GDM1 (cell line): ENCODE data around the gene TMOD1.
"Not testable (repeated sequence)": the region's sequence is repeated elsewhere in the genome, so short reads cannot be mapped to it uniquely, and the experiment has no call there.

Experiments used
- DNase-seq: peaks from one replicate; lab custom pipeline; 2025; lab: John Stamatoyannopoulos, UW

TMOD1 gene

DNA sequence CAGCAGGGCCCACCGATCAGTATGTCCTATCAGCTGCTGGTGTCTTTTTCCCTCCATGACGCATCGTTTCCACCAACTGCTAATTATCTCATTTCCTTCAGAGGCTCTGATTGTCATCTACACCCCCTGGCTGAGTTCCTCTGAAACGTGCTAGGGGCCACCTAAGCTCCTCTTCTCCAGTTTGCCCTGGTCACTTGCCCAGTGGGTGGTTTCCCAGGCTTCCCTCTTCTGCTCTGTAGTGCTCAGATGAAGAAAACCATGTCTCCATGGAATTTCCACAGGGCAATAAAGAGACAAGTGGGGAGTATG, 66.4 kb downstream of the TMOD1 start:
- DNase-seq = no peak

DNA sequence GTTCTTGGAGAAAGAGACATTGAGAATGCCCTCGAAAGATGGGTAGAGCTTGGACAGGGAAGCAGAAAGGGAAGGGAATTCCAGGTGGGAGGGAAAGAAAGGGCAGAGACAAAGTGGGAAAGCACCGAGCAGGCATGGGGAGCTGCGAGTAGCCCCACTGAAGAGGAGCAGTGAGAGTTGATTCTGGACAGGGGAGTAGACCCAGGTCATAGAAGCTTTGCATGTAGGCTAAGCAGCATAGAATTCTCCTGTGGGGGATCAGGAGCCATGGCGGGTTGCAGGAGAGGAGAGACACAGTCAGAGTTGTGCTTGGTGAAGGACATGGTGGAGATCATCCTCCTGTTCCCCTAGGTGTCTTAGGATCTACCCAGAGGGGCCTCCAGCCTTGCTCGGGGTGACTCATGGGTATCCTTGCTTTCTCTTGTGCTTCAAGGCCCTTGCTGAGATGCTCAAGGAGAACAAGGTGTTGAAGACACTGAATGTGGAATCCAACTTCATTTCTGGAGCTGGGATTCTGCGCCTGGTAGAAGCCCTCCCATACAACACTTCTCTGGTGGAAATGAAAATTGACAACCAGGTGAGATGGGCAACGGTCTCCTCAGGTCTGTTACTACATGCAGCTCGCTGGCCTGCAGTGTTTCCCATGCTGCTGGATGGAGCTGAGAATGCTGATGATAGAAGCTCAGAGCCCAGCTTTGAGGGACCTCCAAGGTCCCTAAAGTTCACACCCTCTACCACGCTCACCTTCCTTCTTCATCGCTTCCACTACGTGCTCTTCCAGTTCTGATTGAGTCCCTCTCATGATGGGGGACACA, 67.2 kb downstream of the TMOD1 start:
- no peak for DNase-seq

DNA sequence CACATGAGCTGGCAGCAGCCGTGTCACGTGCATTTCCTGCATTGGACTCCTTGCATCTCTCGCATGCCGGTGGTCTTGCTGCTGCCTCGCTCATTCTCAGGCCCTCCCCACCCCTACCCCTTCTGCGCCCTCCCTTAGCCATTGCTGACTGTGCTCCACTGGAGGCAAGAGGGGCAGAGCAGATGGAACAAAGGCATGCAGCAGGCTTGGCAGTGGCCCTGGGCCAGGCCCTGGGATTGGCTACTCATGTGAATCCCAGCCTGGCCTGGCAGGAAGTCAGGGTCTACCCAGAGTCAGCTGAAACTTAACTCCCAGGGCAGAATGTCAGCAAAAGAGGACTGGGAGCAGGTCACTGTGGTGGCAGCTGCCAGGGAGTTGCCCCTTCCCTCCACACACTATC, 69.4 kb downstream of the TMOD1 start:
- no peak for DNase-seq

DNA sequence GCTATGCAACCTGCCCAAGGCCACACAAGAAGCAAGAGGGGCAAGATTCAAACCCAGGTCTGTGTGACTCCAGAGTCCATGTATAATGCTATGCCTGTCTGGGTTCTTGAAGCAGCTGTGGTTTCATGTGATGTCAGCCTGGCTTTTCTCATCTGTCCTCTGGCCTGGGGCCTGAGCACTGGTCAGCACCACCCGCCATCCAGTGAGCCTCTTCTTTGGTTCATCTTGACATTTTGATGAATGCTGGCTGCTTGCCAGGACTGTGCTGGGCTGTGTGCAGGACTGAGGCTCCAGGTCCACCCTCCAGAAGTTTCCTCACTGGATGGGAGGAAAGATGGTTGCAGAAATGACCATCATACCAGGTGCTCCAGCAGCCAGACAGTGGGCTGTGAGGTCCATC, 70.2 kb downstream of the TMOD1 start:
- DNase-seq = no peak

DNA sequence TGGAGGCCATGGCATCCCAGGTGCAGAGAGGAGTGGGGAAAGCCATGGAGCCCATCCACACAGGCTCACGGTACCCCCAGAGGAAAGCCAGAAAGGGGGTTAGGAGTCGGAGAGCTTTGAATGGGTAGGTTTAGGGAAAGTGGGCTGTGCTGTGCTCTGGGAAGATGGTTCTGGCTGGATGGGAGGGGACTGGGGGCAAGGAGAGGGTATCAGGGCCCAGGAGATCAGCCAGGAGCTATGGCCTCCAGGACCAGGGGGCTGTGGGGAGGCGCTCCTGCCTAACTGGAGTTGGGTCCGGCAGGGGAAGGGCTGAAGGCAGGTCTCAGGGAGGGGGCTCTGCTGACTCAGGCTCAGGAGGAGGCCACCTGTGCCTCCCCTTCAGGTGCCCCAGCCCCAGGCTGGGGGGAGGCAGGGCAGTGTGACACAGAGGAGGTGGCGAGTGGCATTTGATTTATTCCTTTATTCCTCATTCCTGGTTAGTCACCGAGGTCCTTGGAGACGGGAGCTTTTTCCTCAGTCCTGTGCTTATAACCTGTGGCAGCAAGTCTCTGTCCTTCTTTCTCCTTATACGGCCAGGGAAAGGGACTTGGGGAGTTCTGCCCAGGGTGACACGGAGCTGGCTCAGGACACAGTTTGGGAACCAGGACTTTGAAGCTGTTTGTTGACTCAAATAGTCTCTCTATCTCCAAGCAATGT, 70.9 kb downstream of the TMOD1 start:
- no peak for DNase-seq

DNA sequence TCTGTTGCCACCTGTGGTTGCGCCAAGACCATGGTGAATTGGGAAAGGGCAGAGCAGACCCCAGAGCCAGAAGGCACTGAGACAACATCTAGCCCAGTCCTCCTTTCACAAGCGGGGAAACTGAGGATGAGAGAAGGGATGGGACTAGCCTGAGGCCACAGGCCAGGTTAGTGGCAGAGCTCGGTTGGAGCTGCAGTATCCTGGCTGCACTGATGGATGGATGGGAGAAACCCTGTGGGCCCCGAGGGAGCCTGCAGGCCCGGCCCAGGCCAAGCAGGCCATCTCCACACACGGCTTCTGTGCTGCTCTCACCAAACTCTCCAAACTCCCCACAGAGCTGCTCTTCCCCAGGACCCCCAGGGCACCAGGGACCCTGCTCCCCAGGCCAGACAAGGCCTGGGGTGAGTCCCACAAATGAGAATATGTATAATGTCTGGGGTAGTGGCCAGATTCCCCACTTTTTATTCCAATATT, 71.5 kb downstream of the TMOD1 start:
- no peak for DNase-seq

DNA sequence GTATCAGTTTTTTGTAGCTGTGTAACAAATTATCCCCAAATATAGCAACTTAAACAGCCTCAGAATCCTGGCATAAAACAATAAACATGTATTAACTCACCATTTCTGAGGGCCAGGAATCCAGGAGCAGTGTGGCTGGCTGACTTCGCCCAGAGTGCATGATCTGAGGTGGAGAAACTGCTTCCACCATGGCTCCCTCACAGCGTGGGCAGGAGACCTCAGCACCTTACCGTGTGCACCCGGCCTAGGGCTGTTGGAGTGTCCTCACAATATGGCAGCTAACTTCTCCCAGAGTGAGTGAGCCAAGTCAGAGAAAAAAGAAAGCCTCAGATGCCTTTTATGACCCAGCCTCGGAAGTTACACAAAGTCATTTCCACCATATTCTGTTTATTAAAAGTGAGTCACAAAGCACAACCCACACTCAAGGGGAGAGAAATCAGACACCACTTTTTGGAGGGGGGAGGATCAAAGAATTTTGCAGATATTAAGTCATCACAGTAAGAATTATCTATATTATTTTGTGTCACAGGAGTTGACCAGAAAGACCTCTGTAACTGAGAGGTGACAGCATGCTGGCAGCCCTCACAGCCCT, 72.1 kb downstream of the TMOD1 start:
- DNase-seq = no peak

DNA sequence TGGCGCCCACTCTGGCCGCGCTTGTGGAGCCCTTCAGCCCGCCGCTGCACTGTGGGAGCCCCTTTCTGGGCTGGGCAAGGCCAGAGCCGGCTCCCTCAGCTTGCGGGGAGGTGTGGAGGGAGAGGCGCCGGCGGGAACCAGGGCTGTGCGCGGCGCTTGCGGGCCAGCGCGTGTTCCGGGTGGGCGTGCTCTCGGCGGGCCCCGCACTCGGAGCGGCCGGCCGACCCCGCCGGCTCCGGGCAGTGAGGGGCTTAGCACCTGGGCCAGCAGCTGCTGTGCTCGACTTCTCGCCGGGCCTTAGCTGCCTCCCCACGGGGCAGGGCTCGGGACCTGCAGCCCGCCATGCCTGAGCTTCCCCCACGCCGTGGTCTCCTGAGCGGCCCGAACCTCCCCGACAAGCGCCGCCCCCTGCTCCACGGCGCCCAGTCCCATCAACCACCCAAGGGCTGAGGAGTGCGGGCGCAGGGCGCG, 72.7 kb downstream of the TMOD1 start:
- not testable (repeated sequence) for DNase-seq

DNA sequence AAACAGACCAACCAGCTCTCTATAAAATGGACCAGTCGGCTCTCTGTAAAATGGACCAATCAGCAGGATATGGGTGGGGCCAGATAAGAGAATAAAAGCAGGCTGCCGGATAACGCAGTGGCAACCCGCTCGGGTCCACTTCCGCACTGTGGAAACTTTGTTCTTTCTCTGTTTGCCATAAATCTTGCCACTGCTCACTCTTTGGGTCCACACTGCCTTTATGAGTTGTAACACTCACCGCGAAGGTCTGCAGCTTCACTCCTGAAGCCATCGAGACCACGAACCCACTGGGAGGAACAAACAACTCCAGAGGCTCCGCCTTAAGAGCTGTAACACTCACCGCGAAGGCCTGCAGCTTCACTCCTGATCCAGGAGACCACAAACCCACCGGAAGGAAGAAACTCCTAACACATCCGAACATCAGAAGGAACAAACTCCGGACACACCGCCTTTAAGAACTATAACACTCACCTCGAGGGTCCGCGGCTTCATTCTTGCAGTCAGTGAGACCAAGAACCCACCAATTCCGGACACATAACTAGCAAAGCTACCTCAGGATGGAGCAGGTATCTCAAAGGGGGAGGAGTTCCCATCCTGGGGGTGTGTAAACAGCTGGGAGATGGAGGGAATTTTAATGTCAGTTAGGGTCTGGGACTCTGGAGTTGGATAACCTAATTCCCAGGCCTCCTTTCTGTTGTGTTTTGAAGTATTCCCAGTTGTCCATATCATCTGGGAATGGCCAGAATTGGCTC, 73.6 kb downstream of the TMOD1 start:
- DNase-seq = peak; percentile 25

DNA sequence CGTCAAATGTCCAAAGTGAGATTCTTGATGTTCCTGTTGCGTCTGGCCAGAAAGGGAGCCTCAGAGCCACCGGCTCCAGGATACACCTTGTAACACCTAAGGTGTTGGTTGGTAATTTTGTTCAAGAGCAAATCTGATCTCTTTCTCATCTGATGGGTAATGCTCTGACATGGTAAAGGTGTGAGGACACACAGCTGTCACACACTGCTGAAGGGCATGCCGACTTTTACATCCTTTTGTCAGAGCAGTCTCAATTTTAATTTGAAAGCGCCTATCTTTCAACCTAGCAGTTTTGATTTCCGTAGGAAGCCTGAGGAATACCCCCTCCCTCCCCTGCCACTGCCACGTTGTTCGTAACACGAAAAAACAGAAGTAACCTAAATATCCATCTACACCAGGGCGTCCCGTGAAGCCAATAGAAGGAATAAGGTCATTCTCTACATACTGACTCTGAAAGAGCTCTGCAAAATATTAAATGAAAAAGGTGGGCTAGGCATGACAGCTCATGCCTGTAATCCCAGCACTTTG, 74.3 kb downstream of the TMOD1 start:
- DNase-seq = peak; percentile 10

DNA sequence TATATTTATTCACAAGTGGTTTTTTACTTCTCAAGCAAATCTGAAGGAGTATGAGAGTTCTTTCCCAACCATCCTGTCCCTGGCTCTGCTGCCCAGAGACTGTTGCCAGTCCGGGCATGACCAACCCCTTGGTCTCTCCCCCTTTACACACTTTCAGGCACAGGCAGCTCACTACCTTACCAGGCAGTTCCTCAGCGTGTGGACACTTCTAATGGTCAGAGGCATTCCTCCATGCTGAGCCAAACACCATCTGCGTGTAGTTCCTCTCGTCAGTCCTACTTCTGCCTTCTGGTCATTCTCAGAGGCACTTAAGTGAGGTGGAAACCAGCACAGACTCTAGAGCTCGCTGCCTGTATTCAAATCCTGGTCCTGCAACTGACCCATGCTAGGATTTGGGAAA, 75.6 kb downstream of the TMOD1 start:
- DNase-seq = no peak

DNA sequence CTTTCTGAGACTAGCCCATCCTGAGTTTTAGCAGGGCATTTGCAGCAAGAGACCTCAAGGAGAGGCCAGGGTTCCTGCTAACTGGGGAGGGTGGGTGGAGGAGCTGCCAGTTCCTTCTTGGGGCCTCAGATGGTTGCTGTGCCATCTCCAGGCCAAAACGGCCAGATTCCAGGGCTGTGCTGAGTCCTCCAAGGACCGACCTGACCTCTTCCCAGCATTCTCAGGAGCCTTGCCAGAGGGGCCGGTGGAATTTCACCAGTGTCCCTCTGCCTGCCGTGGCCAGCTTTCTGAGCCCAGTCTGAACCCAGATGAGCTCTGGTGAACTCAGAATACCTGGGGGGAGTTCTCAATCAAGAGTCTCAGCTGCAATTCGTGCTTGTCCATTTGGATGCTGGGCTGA, 77.4 kb downstream of the TMOD1 start:
- no peak for DNase-seq

DNA sequence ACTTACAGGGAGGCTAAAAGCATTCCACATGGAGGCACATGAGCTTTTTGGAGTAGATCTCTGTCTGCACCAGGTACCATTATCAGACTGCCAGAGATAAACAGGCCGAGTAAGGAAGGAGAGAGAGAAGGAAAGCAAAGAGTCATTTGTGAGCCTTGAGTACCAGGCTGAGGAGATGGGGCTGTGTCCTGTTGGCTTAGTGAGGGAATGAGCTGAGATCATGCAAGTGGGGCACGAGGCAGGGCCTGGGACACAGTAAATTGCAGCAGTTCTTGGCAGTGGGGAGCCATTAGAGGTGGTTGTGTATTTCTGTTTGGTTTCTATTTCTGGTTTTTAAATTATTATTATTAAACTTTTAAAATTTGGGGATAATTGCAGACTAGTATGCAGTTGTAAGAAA, 78.4 kb downstream of the TMOD1 start:
- no peak for DNase-seq

DNA sequence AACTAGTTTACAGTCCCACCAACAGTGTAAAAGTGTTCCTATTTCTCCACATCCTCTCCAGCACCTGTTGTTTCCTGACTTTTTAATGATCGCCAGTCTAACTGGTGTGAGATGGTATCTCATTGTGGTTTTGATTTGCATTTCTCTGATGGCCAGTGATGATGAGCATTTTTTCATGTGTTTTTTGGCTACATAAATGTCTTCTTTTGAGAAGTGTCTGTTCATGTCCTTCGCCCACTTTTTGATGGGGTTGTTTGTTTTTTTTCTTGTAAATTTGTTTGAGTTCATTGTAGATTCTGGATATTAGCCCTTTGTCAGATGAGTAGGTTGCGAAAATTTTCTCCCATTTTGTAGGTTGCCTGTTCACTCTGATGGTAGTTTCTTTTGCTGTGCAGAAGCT, 80.1 kb downstream of the TMOD1 start:
- not testable (repeated sequence) for DNase-seq

DNA sequence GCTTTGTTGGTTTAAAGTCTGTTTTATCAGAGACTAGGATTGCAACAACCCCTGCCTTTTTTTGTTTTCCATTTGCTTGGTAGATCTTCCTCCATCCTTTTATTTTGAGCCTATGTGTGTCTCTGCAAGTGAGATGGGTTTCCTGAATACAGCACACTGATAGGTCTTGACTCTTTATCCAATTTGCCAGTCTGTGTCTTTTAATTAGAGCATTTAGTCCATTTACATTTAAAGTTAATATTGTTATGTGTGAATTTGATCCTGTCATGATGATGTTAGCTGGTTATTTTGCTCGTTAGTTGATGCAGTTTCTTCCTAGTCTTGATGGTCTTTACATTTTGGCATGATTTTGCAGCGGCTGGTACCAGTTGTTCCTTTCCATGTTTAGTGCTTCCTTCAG, 83.3 kb downstream of the TMOD1 start:
- DNase-seq = not testable (repeated sequence)

DNA sequence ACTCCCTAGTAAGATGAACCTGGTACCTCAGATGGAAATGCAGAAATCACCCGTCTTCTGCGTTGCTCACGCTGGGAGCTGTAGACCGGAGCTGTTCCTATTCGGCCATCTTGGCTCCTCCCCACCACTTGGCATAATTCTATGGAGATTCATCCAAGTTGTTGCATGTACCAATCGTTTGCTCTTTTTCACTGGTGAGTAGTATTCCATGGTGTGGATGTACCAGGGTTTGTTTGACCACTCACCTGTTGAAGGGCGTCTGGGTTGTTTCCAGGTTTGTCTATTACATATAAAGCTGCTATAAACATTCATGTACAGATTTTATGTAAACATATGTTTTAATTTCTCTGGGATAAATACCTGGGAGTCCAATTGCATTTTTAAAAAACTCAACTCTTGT, 85.4 kb downstream of the TMOD1 start:
- DNase-seq = not testable (repeated sequence)

DNA sequence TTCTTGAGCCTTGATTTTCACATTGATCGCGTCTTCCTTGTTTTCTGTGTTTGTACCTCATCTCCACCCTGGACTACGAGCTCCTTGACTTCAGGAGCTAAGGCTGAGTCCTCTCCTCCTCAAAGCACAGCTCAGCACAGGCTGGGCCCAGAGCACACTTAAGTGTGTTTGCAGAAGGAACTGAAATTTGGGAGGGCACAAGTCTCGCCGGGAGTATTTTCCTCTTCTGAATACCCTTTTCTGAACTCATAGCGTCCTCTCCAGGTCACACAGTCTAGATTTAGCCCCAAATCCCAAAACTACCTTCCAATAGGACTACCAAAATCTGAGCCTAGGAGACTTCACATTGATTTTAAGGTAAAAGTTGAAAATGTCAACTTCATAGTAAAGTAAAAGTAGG, 90.1 kb downstream of the TMOD1 start:
- DNase-seq = no peak

DNA sequence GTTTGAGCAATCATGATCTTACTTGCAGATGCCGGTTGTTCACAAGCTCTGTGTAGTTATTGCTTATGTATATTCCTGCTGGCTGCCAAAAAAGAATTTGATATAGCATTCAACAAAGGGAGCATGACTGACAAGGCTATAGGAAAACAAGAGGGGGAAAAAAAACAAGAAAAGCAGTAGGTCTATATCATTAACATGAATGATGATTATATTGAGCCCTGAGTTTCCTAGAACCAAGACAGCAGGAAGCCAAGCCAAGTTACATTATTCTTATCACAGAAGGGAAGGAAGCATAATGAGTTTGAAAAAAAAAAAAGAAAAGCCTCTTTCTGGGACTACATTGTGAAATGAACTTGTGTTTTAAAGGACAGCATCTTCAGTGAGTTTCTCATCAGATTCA, 90.7 kb downstream of the TMOD1 start:
- no peak for DNase-seq

DNA sequence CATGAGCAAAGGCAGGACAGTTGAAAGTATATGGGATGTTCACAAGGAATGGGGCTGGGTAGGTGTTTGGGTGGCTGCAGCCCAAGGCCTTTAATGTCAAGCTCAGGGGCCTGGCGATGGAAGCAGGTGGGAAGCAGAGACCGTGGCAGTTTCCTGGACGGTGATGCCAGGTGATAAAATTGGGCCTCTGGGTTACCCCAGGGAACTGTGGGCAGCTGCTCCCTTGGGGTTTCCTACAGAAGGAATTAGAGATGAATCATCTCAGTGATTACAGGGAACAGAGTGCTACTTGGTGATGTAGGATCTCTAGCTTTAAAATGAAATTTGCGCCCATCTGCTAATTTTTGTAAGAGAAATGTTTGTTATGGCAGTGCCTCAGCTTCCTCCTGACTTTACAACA, 92.5 kb downstream of the TMOD1 start:
- DNase-seq = no peak

DNA sequence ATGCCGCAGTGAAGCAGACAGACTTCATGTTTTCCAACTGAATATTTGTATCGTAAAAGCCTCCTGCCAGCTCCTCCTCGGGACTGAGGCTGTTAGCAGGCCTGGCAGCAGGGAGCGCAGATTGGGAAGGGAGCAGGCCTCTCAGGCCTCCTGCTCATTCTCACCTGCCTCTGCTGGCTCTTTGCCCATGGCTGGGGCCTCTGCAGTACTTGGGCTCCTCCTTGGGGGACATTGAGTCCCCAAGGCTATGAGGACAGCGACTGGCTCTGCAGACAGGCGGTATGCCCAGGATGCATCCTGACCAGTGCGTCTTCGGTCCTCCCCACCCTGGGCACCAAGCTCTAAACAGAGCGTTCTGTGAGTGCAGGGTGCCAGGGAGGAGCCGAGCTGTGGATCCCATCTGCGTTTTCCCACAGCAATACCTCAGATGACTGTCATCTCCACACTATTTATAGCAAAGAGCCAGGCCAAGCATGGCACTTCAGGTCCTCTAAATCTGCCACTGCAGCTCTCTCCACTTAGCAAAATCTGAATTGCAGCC, 93.0 kb downstream of the TMOD1 start:
- no peak for DNase-seq

DNA sequence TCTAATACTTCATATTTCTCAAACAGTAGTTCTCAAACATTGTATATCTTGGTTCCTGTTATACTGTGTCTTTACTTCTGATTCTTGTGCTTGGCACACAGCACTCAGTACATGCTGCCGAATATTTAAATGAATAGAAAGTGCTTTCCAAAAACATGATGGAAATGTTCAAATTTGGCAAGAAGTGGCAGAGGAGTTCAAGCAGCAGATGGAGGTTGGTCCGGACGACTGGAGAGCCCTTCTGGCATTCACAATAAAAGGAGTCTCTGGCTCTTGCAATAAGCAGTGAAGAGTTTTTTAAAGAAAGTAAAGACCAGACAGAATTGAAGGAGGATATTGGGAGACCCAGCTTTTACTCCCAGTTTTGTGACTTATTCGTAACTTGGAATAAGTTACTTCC, 95.4 kb downstream of the TMOD1 start:
- no peak for DNase-seq
